H54 (cell line): ENCODE results near the gene UGCG.

Experiments used
- DNase-seq: peaks from one replicate; pipeline ENCODE4 v3.0.0; 2011; ENCODE audit warnings: low spot score, mixed read lengths; ENCODE audit not compliant: insufficient read length
- FAIRE-seq: peaks from 3 replicates; lab custom pipeline; 2011; peaks lifted over from hg19 to GRCh38; lab: Jason Lieb, UNC
- POLR2A ChIP-seq: IDR thresholded peaks from 2 replicates; pipeline ENCODE4 v1.6.1; 2011; ENCODE audit warnings: low read depth, mild to moderate bottlenecking, low read length

The UGCG gene

DNA sequence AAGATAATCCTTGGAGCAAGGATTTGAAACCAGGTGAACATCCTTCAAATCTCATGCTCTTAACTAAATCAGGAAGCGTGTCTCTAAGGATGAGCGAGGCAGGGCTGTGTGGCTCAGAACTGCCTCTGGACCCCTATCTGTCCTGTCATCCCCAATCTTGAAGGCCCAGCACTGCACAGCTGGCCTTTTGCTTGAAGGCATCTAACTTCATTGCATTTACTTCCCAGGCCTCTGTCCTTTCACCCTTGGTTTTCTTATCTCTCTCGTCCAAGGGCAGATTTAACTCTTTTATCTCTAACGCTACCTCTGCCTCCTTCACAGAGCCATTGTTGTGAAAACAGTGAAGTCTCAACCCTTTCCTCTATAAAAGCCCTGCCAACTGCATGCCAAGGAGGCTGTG is 83.8 kb downstream of the UGCG start:
- no peak for FAIRE-seq
- DNase-seq, result no peak
- TF ChIP-seq POLR2A, result no peak

DNA sequence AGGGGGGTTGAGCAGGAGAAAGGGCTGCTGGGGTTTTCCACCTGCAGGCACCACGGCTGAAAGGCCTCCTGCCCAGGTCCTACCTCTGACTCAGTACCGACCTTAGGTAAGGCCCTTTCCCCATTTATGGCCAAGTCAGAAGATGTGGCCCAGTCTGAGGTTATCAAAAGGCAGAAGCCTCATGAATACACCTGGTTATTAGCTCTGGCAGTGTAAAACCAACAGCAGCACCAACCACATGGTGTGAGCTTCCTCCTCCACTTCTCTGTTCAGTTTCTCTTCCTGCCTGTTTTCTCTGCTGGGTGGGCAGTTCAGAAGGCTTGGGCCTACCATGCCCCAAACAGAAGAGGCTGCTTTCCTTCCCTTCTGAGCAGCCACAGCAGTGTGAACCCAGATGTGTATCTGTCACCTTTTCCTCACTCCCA is 86.9 kb downstream of the UGCG start:
- FAIRE-seq (no peak), DNase-seq (no peak)
- no peak for TF ChIP-seq POLR2A

GRCh38 chr9:111984086-111984802 is 87.6 kb downstream of the UGCG start:
- FAIRE-seq (no peak), DNase-seq (no peak)
- TF ChIP-seq POLR2A, result no peak
